NCI-H226 (cell line): ENCODE results near the gene CFTR.
"Not testable (repeated sequence)": the region's sequence is repeated elsewhere in the genome, so short reads cannot be mapped to it uniquely, and the experiment has no call there.

ENCODE experiments used
- DNase-seq: peaks from one replicate; pipeline ENCODE4 v3.0.0-alpha.2; 2015

The CFTR gene

GRCh38 chr7:117479225-117480054 is at the start of gene CFTR:
Gene CFTR (plus strand): TSS chr7:117480025. CDS start chr7:117480095, 70 bp downstream.
- DNase-seq: no peak

GRCh38 chr7:117435475-117436043 is 44.3 kb upstream of the CFTR start:
- DNase-seq: peak; percentile 5

- DNase-seq: no peak
Measured at GRCh38 chr7:117444646-117445045, 35.2 kb upstream of the CFTR start.

GRCh38 chr7:117445206-117445605 is 34.6 kb upstream of the CFTR start:
- DNase-seq: peak; percentile 78

- no peak for DNase-seq
Measured at GRCh38 chr7:117446220-117446815, 33.5 kb upstream of the CFTR start.

- DNase-seq: peak; percentile 49
Measured at GRCh38 chr7:117448655-117449054, 31.2 kb upstream of the CFTR start.

- peak; percentile 26 for DNase-seq
Measured at GRCh38 chr7:117458977-117459583, 20.7 kb upstream of the CFTR start.

- DNase-seq: no peak
Measured at GRCh38 chr7:117459735-117460134, 20.1 kb upstream of the CFTR start.

- DNase-seq: not testable (repeated sequence)
Measured at GRCh38 chr7:117460815-117461214, 19.0 kb upstream of the CFTR start.

GRCh38 chr7:117468174-117468573 is 11.7 kb upstream of the CFTR start:
- DNase-seq: no peak

- no peak for DNase-seq
Measured at GRCh38 chr7:117470777-117471176, 9.0 kb upstream of the CFTR start.

GRCh38 chr7:117472335-117472734 is 7.5 kb upstream of the CFTR start:
- no peak for DNase-seq

- DNase-seq: no peak
Measured at GRCh38 chr7:117476557-117477215, 3.1 kb upstream of the CFTR start.

GRCh38 chr7:117478836-117479224 is 995 bp upstream of the CFTR start:
- DNase-seq: no peak

GRCh38 chr7:117480055-117480362 is 184 bp downstream of the CFTR start:
- DNase-seq: no peak

- DNase-seq: no peak
Measured at GRCh38 chr7:117480978-117481377, 1.2 kb downstream of the CFTR start.

- DNase-seq: no peak
Measured at GRCh38 chr7:117485118-117485620, 5.3 kb downstream of the CFTR start.

GRCh38 chr7:117489016-117489415 is 9.2 kb downstream of the CFTR start:
- DNase-seq: no peak

- no peak for DNase-seq
Measured at GRCh38 chr7:117489430-117489829, 9.6 kb downstream of the CFTR start.

- DNase-seq: no peak
Measured at GRCh38 chr7:117489911-117490310, 10.1 kb downstream of the CFTR start.

- no peak for DNase-seq
Measured at GRCh38 chr7:117492649-117493048, 12.8 kb downstream of the CFTR start.

GRCh38 chr7:117493460-117493859 is 13.6 kb downstream of the CFTR start:
- DNase-seq: no peak

GRCh38 chr7:117495308-117495707 is 15.5 kb downstream of the CFTR start:
- no peak for DNase-seq
